ENCODE results near the gene BIRC7. TPM values are rescaled to one million over a fixed set of nuclear protein-coding genes. Genes with fewer than 3 reads are reported as not detected.

BIRC7 gene
- total and polyA plus RNA-seq, 2 donors from 2014 or later: 0.30 to 4.0 TPM

DNA sequence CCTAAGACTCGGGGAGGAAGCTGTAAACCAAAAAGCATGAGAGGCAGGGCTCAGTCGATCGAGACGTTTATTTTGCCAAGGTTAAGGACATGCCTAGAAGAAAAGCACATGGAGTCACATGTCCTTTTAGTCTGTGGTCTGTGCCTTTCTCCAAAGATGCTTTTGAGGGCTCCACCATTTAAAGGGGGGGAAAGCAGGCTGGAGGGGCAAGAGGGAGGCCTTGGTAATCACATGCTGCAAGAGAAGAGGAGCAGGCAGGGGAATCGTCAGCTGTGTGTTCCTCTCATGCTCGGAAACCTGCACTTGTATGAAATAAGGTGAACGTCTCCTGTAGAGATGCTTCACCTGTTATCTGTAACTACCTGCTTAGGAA is 10.6 kb upstream of the BIRC7 start:
- DNase-seq (no peak), FAIRE-seq (no peak)
- Histone ChIP-seq H3K36me3 (ENCODE audit: control insufficient read depth in 2 of 3, insufficient read depth in 3 of 3, low read length in 3 of 3) (no peaks in the 10 kb centered on the region), H3K4me1 (ENCODE audit: control insufficient read depth in 2 of 3, insufficient read depth in 2 of 3, low read depth in 1 of 3, low read length in 3 of 3) (no peaks in the 10 kb centered on the region), H3K9ac (ENCODE audit: low read length in 3 of 3) (no peak overlapping the region), H3K27ac (ENCODE audit: low read depth in 2 of 2, low read length in 2 of 2) (no peak overlapping the region), H3K4me3 (ENCODE audit: low read length in 3 of 3) (no peak overlapping the region), H3K27me3 (ENCODE audit: control insufficient read depth, insufficient read depth, low read length) (no peaks in the 10 kb centered on the region), H3K9me3 (ENCODE audit: control insufficient read depth in 2 of 3, insufficient read depth in 1 of 3, low read length in 3 of 3) (no peaks in the 10 kb centered on the region)
- TF ChIP-seq, protein P1, sequence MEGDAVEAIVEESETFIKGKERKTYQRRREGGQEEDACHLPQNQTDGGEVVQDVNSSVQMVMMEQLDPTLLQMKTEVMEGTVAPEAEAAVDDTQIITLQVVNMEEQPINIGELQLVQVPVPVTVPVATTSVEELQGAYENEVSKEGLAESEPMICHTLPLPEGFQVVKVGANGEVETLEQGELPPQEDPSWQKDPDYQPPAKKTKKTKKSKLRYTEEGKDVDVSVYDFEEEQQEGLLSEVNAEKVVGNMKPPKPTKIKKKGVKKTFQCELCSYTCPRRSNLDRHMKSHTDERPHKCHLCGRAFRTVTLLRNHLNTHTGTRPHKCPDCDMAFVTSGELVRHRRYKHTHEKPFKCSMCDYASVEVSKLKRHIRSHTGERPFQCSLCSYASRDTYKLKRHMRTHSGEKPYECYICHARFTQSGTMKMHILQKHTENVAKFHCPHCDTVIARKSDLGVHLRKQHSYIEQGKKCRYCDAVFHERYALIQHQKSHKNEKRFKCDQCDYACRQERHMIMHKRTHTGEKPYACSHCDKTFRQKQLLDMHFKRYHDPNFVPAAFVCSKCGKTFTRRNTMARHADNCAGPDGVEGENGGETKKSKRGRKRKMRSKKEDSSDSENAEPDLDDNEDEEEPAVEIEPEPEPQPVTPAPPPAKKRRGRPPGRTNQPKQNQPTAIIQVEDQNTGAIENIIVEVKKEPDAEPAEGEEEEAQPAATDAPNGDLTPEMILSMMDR (IDR thresholded peaks at IDR 0.05; ENCODE audit: borderline replicate concordance, extremely low read depth, insufficient read depth): no peak
- intact Hi-C loops (cut with DNase I): no loop called here

DNA sequence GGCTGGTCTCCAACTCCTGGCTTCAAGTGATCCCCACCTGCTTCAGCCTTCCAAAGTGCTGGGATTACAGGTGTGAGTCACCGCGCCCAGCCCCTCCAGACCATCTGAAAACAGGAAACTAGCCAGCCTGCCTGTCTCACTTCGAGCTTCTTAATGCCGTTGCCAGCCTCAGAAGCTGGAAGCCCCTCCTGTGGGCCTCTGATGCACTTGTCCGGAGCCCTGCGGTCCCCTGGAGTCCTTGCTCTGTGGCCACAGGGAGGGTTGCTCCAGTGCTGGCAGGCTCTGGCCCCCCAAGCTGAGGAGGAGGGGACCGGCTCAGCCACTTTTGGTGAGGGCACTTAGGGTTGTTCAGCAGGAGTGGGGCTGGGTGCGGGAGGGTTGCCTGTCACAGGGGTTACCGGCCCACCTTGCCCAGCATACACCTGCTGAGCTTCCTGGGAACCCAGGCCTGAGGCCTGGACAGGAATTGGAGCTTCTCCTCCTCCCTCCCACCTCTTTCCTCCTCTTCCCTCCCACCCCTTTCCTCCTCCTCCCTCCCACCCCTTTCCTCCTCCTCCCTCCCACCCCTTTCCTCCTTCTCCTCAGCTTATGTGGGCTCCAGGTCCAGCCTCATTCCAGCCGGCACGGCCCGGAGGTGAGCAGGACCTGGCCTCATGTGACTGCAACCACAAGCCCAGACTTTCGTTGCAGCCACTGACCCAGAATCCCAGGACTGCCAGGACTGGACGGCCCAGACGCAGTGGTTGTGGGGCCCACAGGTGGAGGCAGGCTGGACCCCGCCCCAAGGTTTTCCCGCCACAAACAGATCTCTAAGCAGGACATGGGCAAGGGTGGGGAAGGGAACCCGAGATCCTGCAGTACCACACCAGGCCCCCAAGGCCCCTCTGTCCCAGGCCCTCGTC is 9.4 kb upstream of the BIRC7 start:
- H3K27me3 ChIP-seq (ENCODE audit: control insufficient read depth, insufficient read depth, low read length): no peaks in the 10 kb centered on the region

DNA sequence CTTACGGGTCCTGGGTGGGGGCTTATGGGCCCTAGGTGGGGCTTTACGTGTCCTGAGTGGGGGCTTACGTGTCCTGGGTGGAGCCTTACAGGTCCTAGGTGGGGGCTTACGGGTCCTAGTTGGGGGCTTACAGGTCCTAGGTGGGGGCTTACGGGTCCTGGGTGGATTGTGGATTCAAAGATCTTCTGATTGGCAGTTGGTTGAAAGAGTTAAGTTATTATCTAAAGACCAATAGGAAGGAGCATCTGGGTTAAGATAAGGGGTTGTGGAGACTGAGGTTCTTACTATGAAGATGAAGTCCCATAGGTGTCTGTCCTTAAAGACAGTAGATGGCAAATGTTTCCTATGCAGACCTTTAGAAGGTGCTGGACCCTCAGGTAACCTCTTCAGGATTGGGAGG is 8.4 kb upstream of the BIRC7 start:
- no peak for FAIRE-seq
- intact Hi-C loops (cut with DNase I): no loop called here
- TF ChIP-seq, protein P1 (IDR thresholded peaks at IDR 0.05; ENCODE audit: borderline replicate concordance, extremely low read depth, insufficient read depth): no peak

More for the DNA sequence above, 9.4 kb upstream of the BIRC7 start:
- Histone ChIP-seq H3K27ac (ENCODE audit: low read depth in 2 of 2, low read length in 2 of 2) (no peak overlapping the region), H3K9me3 (ENCODE audit: control insufficient read depth in 2 of 3, insufficient read depth in 1 of 3, low read length in 3 of 3) (no peaks in the 10 kb centered on the region), H3K4me3 (ENCODE audit: low read length in 3 of 3) (no peak overlapping the region), H3K36me3 (ENCODE audit: control insufficient read depth in 2 of 3, insufficient read depth in 3 of 3, low read length in 3 of 3) (no peaks in the 10 kb centered on the region), H3K9ac (ENCODE audit: low read length in 3 of 3) (no peak overlapping the region), H3K4me1 (ENCODE audit: control insufficient read depth in 2 of 3, insufficient read depth in 2 of 3, low read depth in 1 of 3, low read length in 3 of 3) (no peaks in the 10 kb centered on the region)
- DNase-seq (peak in 2 of 5 donors; percentile 55 to 76), FAIRE-seq (no peak)
- intact Hi-C loops (cut with DNase I): no loop called here
- TF ChIP-seq, protein P1 (IDR thresholded peaks at IDR 0.05; ENCODE audit: borderline replicate concordance, extremely low read depth, insufficient read depth): no peak

More for the DNA sequence above, 8.4 kb upstream of the BIRC7 start:
- no peak overlapping the region for H3K27ac ChIP-seq (ENCODE audit: low read depth in 2 of 2, low read length in 2 of 2)
- no peaks in the 10 kb centered on the region for H3K4me1 ChIP-seq (ENCODE audit: control insufficient read depth in 2 of 3, insufficient read depth in 2 of 3, low read depth in 1 of 3, low read length in 3 of 3)
- H3K9ac ChIP-seq (ENCODE audit: low read length in 3 of 3): no peak overlapping the region
- no peak overlapping the region for H3K4me3 ChIP-seq (ENCODE audit: low read length in 3 of 3)
- H3K27me3 ChIP-seq (ENCODE audit: control insufficient read depth, insufficient read depth, low read length): no peaks in the 10 kb centered on the region
- DNase-seq: no peak
- H3K9me3 ChIP-seq (ENCODE audit: control insufficient read depth in 2 of 3, insufficient read depth in 1 of 3, low read length in 3 of 3): no peaks in the 10 kb centered on the region
- H3K36me3 ChIP-seq (ENCODE audit: control insufficient read depth in 2 of 3, insufficient read depth in 3 of 3, low read length in 3 of 3): no peaks in the 10 kb centered on the region
